B cell (primary cell): ENCODE measurements around the gene ZNF592. TPM values are rescaled to one million over a fixed set of nuclear protein-coding genes. Genes with fewer than 3 reads are reported as not detected.

Experiments
- ATAC-seq: fragments of 200-7000 bp; cut with Tn5 transposase; one replicate; pipeline ENCODE4 v1.10.0; 2021; ENCODE audit warnings: low read depth, mild to moderate bottlenecking, moderate number of reproducible peaks, moderate library complexity
- CTCF ChIA-PET: fragments of 350-600 bp; sonication (Branson Sonifier 250); formaldehyde crosslinking; loops from one replicate; lab custom pipeline; 2021; ENCODE audit warnings: antibody characterized with exemption, inconsistent platforms; lab: Charles Lee
- POLR2A ChIA-PET: fragments of 350-600 bp; sonication (Branson Sonifier 250); formaldehyde crosslinking; loops from one replicate; lab custom pipeline; 2021; ENCODE audit warnings: antibody characterized with exemption; lab: Charles Lee
- DNase-seq: peaks from one replicate; pipeline ENCODE4 v3.0.0; 2013
- H2AFZ ChIP-seq: 2 replicates; pipeline ENCODE4 v1.6.1; 2012; ENCODE audit warnings: mild to moderate bottlenecking, low read depth, low read length; ENCODE audit not compliant: insufficient read depth, poor library complexity, severe bottlenecking
- H3K27ac ChIP-seq, 2 donors: 1 replicate in 1 of 2; 2 replicates in 1 of 2; pipeline ENCODE4 v1.5.1; 2012 to 2013; ENCODE audit warnings: low read length in 2 of 2, mild to moderate bottlenecking in 2 of 2, moderate library complexity in 1 of 2
- H3K27me3 ChIP-seq, 4 experiments: fragments of 200-600 bp in 1 of 4; sonication (generic) in 1 of 4; replicated peaks in 1 of 4; 1 replicate in 2 of 4; 2 replicates in 2 of 4; pipeline versions ENCODE4 v1.6.1 to v1.7.0; 2013 to 2016; ENCODE audit warnings: low read length in 3 of 4, mild to moderate bottlenecking in 2 of 4, mixed read lengths in 1 of 4, moderate library complexity in 1 of 4; ENCODE audit not compliant: insufficient read depth in 4 of 4, control insufficient read depth in 3 of 4; ENCODE audit errors: control extremely low read depth in 1 of 4
- H3K36me3 ChIP-seq, 2 experiments: replicated peaks in 1 of 2; 1 replicate in 1 of 2; 2 replicates in 1 of 2; pipeline versions ENCODE4 v1.6.1 to v1.7.1; 2013; ENCODE audit warnings: low read length in 1 of 2; ENCODE audit not compliant: insufficient read depth in 2 of 2, control insufficient read depth in 1 of 2; ENCODE audit errors: control extremely low read depth in 1 of 2, extremely low read depth in 1 of 2
- H3K4me1 ChIP-seq, 2 donors: fragments of 200-600 bp in 1 of 2; sonication (generic) in 1 of 2; 1 replicate in 1 of 2; 2 replicates in 1 of 2; pipeline versions ENCODE4 v1.5.1 to v1.6.1; 2013 to 2017; ENCODE audit warnings: low read length in 2 of 2; ENCODE audit not compliant: control insufficient read depth in 2 of 2, insufficient read depth in 2 of 2
- H3K4me2 ChIP-seq: replicated peaks from 2 replicates; pipeline ENCODE3; 2012; ENCODE audit warnings: mild to moderate bottlenecking, low read depth, low read length; ENCODE audit not compliant: poor library complexity, severe bottlenecking
- H3K4me3 ChIP-seq, 5 experiments: fragments of 200-600 bp in 1 of 5; sonication (generic) in 1 of 5; 1 replicate in 3 of 5; 2 replicates in 2 of 5; pipeline versions ENCODE4 v1.5.1 to v1.7.0; 2011 to 2016; ENCODE audit warnings: low read length in 4 of 5, mild to moderate bottlenecking in 4 of 5, low read depth in 2 of 5, control low read depth in 1 of 5, moderate library complexity in 1 of 5; ENCODE audit not compliant: insufficient read depth in 1 of 5; ENCODE audit errors: control extremely low read depth in 1 of 5, extremely low read depth in 1 of 5
- H3K79me2 ChIP-seq: fragments of 200-600 bp; sonication (generic); one replicate; pipeline ENCODE4 v1.6.0; 2016; ENCODE audit warnings: low read length; ENCODE audit not compliant: control insufficient read depth, insufficient read depth
- H3K9ac ChIP-seq: fragments of 200-600 bp; sonication (generic); 2 replicates; pipeline ENCODE4 v1.6.1; 2017; ENCODE audit warnings: mild to moderate bottlenecking, low read length, moderate library complexity
- H3K9me3 ChIP-seq, 3 donors: one replicate each; pipeline versions ENCODE4 v1.6.1 to v1.7.1; 2013; ENCODE audit warnings: low read length in 2 of 3; ENCODE audit not compliant: control insufficient read depth in 2 of 3, insufficient read depth in 1 of 3; ENCODE audit errors: control extremely low read depth in 1 of 3
- H4K20me1 ChIP-seq: 2 replicates; pipeline ENCODE4 v1.6.0; 2012; ENCODE audit warnings: mild to moderate bottlenecking, low read length; ENCODE audit not compliant: insufficient read depth, control insufficient read depth, poor library complexity, severe bottlenecking
- H3K27ac Mint-ChIP-seq: one replicate; pipeline ENCODE4 v1.8.0; 2021; ENCODE audit warnings: mixed read lengths
- H3K27me3 Mint-ChIP-seq: one replicate; pipeline ENCODE4 v1.8.0; 2021; ENCODE audit warnings: mixed read lengths
- H3K4me1 Mint-ChIP-seq: one replicate; pipeline ENCODE4 v1.8.0; 2021; ENCODE audit warnings: mixed read lengths
- H3K4me3 Mint-ChIP-seq: one replicate; pipeline ENCODE4 v1.8.0; 2021; ENCODE audit warnings: mixed read lengths
- H3K9me3 Mint-ChIP-seq: one replicate; pipeline ENCODE4 v1.8.0; 2022; ENCODE audit warnings: mixed read lengths; ENCODE audit not compliant: insufficient read depth
- CTCF ChIP-seq: fragments of 200-600 bp; IDR thresholded peaks from one replicate; pipeline ENCODE4 v1.8.0; 2022; ENCODE audit warnings: antibody characterized with exemption, mild to moderate bottlenecking
- EZH2 ChIP-seq: IDR thresholded peaks from 2 replicates; pipeline ENCODE4 v1.6.1; 2012; ENCODE audit warnings: borderline replicate concordance, low read depth, mild to moderate bottlenecking, moderate library complexity, low read length; ENCODE audit not compliant: insufficient read depth, poor library complexity, severe bottlenecking
- WGBS: methylation state at CpG from one replicate; pipeline ENCODE4 v1.1.5; 2013; ENCODE audit warnings: missing lambda C conversion rate; ENCODE audit not compliant: insufficient coverage; 5-methylcytosine and 5-hydroxymethylcytosine counted together
- intact Hi-C: fragments of 100-400 bp; cut with micrococcal nuclease; formaldehyde crosslinking; loops from one replicate; pipeline ENCODE4 v1.10.0; 2022
- polyA plus RNA-seq: library from polyadenylated mRNA; depleted of rRNA; stranded (reverse); fragments of >200 nt; gene quantifications from 2 replicates; pipeline ENCODE4 v1.2.3, GENCODE V29; 2012
- total RNA-seq, 2 donors: library from RNA; stranded (reverse); fragments of 120-200 nt in 1 of 2; gene quantifications; 1 replicate in 1 of 2; 2 replicates in 1 of 2; pipeline versions ENCODE4 v1.2.3 to v1.2.4, GENCODE V29; 2013 to 2022

Gene ZNF592
- total and polyA plus RNA-seq, 2 donors (not counting 1 experiment from before 2014, with no cell fraction given), result 35.8 to 64.4 TPM

GRCh38 chr15:84833447-84834228, 85.2 kb downstream of the ZNF592 start:
- TF ChIP-seq EZH2 (no peak), CTCF (no peak)
- no peak overlapping the region for H3K9ac ChIP-seq
- intact Hi-C loops, result no loop called here
- H3K4me3 ChIP-seq, result no peak overlapping the region
- no peaks in the 10 kb centered on the region for H3K79me2 ChIP-seq
- no peaks in the 10 kb centered on the region for H3K9me3 ChIP-seq
- no peak overlapping the region for H2AFZ ChIP-seq
- H3K27ac ChIP-seq, result no peak overlapping the region
- H4K20me1 ChIP-seq, result no peaks in the 10 kb centered on the region
- H3K27me3 Mint-ChIP-seq, result peaks cover 28% of the 10 kb centered on the region
- no peak overlapping the region for H3K4me3 Mint-ChIP-seq
- POLR2A ChIA-PET, result no interaction called here
- 88% methylated on average over 3 of the region's 4 CpGs for WGBS
- no peaks in the 10 kb centered on the region for H3K4me1 Mint-ChIP-seq
- no peaks in the 10 kb centered on the region for H3K4me1 ChIP-seq
- H3K27ac Mint-ChIP-seq, result no peak overlapping the region
- no peaks in the 10 kb centered on the region for H3K27me3 ChIP-seq
- ATAC-seq, result no peak
- no peaks in the 10 kb centered on the region for H3K9me3 Mint-ChIP-seq
- CTCF ChIA-PET, result interaction anchor here (1.2 kb wide), 1 partner anchor 11 kb away, joined by 4 read pairs; no protein-coding TSS in a partner anchor
- H3K36me3 ChIP-seq, result no peaks in the 10 kb centered on the region
- H3K4me2 ChIP-seq, result no peak overlapping the region
- no peak for DNase-seq

- no peak overlapping the region for H3K4me3 ChIP-seq
- H3K9ac ChIP-seq, result no peak overlapping the region
- no peaks in the 10 kb centered on the region for H3K27me3 ChIP-seq
- no peak overlapping the region for H3K4me3 Mint-ChIP-seq
- H3K36me3 ChIP-seq, result no peaks in the 10 kb centered on the region
- no peaks in the 10 kb centered on the region for H3K79me2 ChIP-seq
- H4K20me1 ChIP-seq, result no peaks in the 10 kb centered on the region
- no peak for ATAC-seq
- no peak for TF ChIP-seq CTCF
- no peak for TF ChIP-seq EZH2
- 100% methylated on average over 3 of the region's 4 CpGs for WGBS
- ChIA-PET POLR2A (no interaction called here), CTCF (interaction anchor here (1.2 kb wide), 1 partner anchor 10 kb away, joined by 4 read pairs; no protein-coding TSS in a partner anchor)
- H3K4me1 ChIP-seq, result no peaks in the 10 kb centered on the region
- peaks cover 28% of the 10 kb centered on the region for H3K27me3 Mint-ChIP-seq
- no peaks in the 10 kb centered on the region for H3K4me1 Mint-ChIP-seq
- no peak for DNase-seq
- H3K9me3 Mint-ChIP-seq, result no peaks in the 10 kb centered on the region
- H3K27ac ChIP-seq, result no peak overlapping the region
- no peak overlapping the region for H2AFZ ChIP-seq
- intact Hi-C loops, result no loop called here
- no peaks in the 10 kb centered on the region for H3K9me3 ChIP-seq
- no peak overlapping the region for H3K4me2 ChIP-seq
- no peak overlapping the region for H3K27ac Mint-ChIP-seq
These were observed 86.0 kb downstream of the ZNF592 start for GRCh38 chr15:84834229-84834955.
